OCI-LY7 (cell line): ENCODE data around the gene ITGA2. TPM values are rescaled to one million over a fixed set of nuclear protein-coding genes. Genes with fewer than 3 reads are reported as not detected.

Source experiments
- BruUV-seq: library from RNA; stranded (reverse); fragments of 400-500 nt; replicated peaks from 2 replicates; lab custom pipeline; 2021; lab: Mats Ljungman, UMichigan
- CTCF ChIA-PET: fragments of 300-600 bp; sonication (Branson Sonifier 250); formaldehyde crosslinking; loops from one replicate; lab custom pipeline; 2022; ENCODE audit warnings: antibody characterized with exemption; ENCODE audit not compliant: unreplicated experiment; lab: Charles Lee
- POLR2A ChIA-PET: fragments of 300-600 bp; sonication (Branson Sonifier 250); formaldehyde crosslinking; loops from one replicate; lab custom pipeline; 2022; ENCODE audit warnings: antibody characterized with exemption; lab: Charles Lee
- DNase-seq: peaks from one replicate; pipeline ENCODE4 v3.0.0-alpha.2; 2015; ENCODE audit warnings: low spot score
- H2AFZ ChIP-seq: fragments of 200-600 bp; sonication (generic), shearing (Covaris generic); 2 replicates; pipeline ENCODE4 v1.6.1; 2014; ENCODE audit warnings: mild to moderate bottlenecking, antibody characterized with exemption, low read length, moderate library complexity
- H3K27ac ChIP-seq: fragments of 200-600 bp; sonication (generic); 2 replicates; pipeline ENCODE4 v1.5.1; 2014; ENCODE audit warnings: mixed run types, low read depth, mild to moderate bottlenecking, moderate library complexity, low read length, inconsistent platforms; ENCODE audit not compliant: poor library complexity, severe bottlenecking
- H3K36me3 ChIP-seq: fragments of 200-600 bp; sonication (generic); 2 replicates; pipeline ENCODE4 v1.6.1; 2014; ENCODE audit warnings: mild to moderate bottlenecking, antibody characterized with exemption, low read length, moderate library complexity, mixed read lengths; ENCODE audit not compliant: insufficient read depth
- H3K4me1 ChIP-seq: fragments of 200-600 bp; sonication (generic); 2 replicates; pipeline ENCODE4 v1.5.1; 2014; ENCODE audit warnings: mild to moderate bottlenecking, low read length; ENCODE audit not compliant: insufficient read depth, poor library complexity, severe bottlenecking
- H3K4me2 ChIP-seq: fragments of 200-600 bp; sonication (generic); 2 replicates; pipeline ENCODE4 v1.6.1; 2014; ENCODE audit warnings: mild to moderate bottlenecking, low read length
- H3K4me3 ChIP-seq: fragments of 200-600 bp; sonication (generic); 2 replicates; pipeline ENCODE4 v1.5.1; 2014; ENCODE audit warnings: mild to moderate bottlenecking, low read depth, low read length; ENCODE audit not compliant: poor library complexity, severe bottlenecking
- H3K79me2 ChIP-seq: fragments of 200-600 bp; sonication (generic); 2 replicates; pipeline ENCODE4 v1.6.1; 2016; ENCODE audit warnings: low read depth, mild to moderate bottlenecking, low read length, moderate library complexity, mixed read lengths; ENCODE audit not compliant: insufficient read depth
- H3K9me2 ChIP-seq: fragments of 200-600 bp; sonication (generic); 2 replicates; pipeline ENCODE4 v1.6.1; 2016; ENCODE audit warnings: mild to moderate bottlenecking, low read length, mixed read lengths; ENCODE audit not compliant: insufficient read depth
- H3K9me3 ChIP-seq: fragments of 200-600 bp; sonication (generic); 2 replicates; pipeline ENCODE4 v1.6.1; 2014; ENCODE audit warnings: mild to moderate bottlenecking, mixed run types, low read length, mixed read lengths
- H4K20me1 ChIP-seq: fragments of 200-600 bp; sonication (generic); 2 replicates; pipeline ENCODE4 v1.6.1; 2014; ENCODE audit warnings: mild to moderate bottlenecking, antibody characterized with exemption, low read length, moderate library complexity, mixed read lengths; ENCODE audit not compliant: insufficient read depth
- CTCF ChIP-seq: fragments of 200-600 bp; sonication (generic); conservative IDR thresholded peaks from 2 replicates; pipeline ENCODE4 v1.5.1; 2014; ENCODE audit warnings: mild to moderate bottlenecking, antibody characterized with exemption, low read length, moderate library complexity, mixed read lengths
- EZH2phosphoT487 ChIP-seq: fragments of 200-600 bp; sonication (generic); IDR thresholded peaks from 2 replicates; pipeline ENCODE4 v1.6.1; 2018; ENCODE audit warnings: low read depth, borderline replicate concordance, mild to moderate bottlenecking, mixed run types, antibody characterized with exemption, low read length, moderate library complexity, mixed read lengths
- intact Hi-C: fragments of 100-400 bp; cut with micrococcal nuclease; formaldehyde crosslinking; loops from one replicate; pipeline ENCODE4 v1.10.0; 2022; ENCODE audit not compliant: unreplicated experiment
- total RNA-seq, 2 experiments: library from RNA; depleted of rRNA in 1 of 2; stranded (reverse); fragments of >200 nt in 1 of 2; shearing (Covaris generic) in 1 of 2; gene quantifications; 2 replicates each; pipeline ENCODE4 v1.2.3, GENCODE V29; 2014 to 2022

ITGA2 gene
- total RNA-seq, 2 experiments from 2014 or later = not detected

GRCh38 chr5:52988335-52989024 lies 672 bp upstream of the ITGA2 start:
- TF ChIP-seq CTCF = no peak
- no peak for TF ChIP-seq EZH2phosphoT487
- DNase-seq = no peak
- ChIA-PET POLR2A (interaction anchor here (1.0 kb wide), 1 partner anchor 90 kb away, joined by 3 read pairs; no protein-coding TSS in a partner anchor), CTCF (no interaction called here)
- H3K79me2 ChIP-seq = no peaks in the 10 kb centered on the region
- H3K9me3 ChIP-seq = no peaks in the 10 kb centered on the region
- H3K4me3 ChIP-seq = no peak overlapping the region
- H3K36me3 ChIP-seq = no peaks in the 10 kb centered on the region
- no peaks in the 10 kb centered on the region for H3K9me2 ChIP-seq
- H2AFZ ChIP-seq = no peak overlapping the region
- no TSS peak for BruUV-seq
- H3K4me2 ChIP-seq = no peak overlapping the region
- H3K27ac ChIP-seq = no peak overlapping the region
- intact Hi-C loops = no loop called here
- H4K20me1 ChIP-seq = no peaks in the 10 kb centered on the region
- no peaks in the 10 kb centered on the region for H3K4me1 ChIP-seq

- Histone ChIP-seq H3K4me1 (no peaks in the 10 kb centered on the region), H3K4me2 (no peak overlapping the region; the same call in 1 of the 2 replicates), H3K27ac (no peak overlapping the region), H3K36me3 (no peaks in the 10 kb centered on the region), H3K4me3 (no peak overlapping the region), H3K9me3 (no peaks in the 10 kb centered on the region), H3K9me2 (no peaks in the 10 kb centered on the region), H3K79me2 (no peaks in the 10 kb centered on the region), H2AFZ (no peak overlapping the region), H4K20me1 (no peaks in the 10 kb centered on the region)
- intact Hi-C loops = no loop called here
- no TSS peak for BruUV-seq
- no peak for TF ChIP-seq CTCF
- TF ChIP-seq EZH2phosphoT487 = no peak
- ChIA-PET CTCF (no interaction called here), POLR2A (interaction anchor here (1.5 kb wide), 1 partner anchor 11 kb away, joined by 4 read pairs; no protein-coding TSS in a partner anchor)
- no peak for DNase-seq
Measured at GRCh38 chr5:52989781-52990527, 802 bp downstream of the ITGA2 start.
